Panc1 (cell line): ENCODE results near the gene FBXL5. TPM values are rescaled to one million over a fixed set of nuclear protein-coding genes. Genes with fewer than 3 reads are reported as not detected.

Experiments
- ATAC-seq: fragments of 200-7000 bp; cut with Tn5 transposase; 2 replicates; pipeline ENCODE4 v1.9.1; 2020; ENCODE audit warnings: mild to moderate bottlenecking, moderate library complexity
- BruUV-seq: library from RNA; stranded (reverse); fragments of 400-500 nt; replicated peaks from 2 replicates; lab custom pipeline; 2021; lab: Mats Ljungman, UMichigan
- CTCF ChIA-PET: fragments of 300-600 bp; sonication (Branson Sonifier 250); formaldehyde crosslinking; loops from one replicate; lab custom pipeline; 2022; ENCODE audit warnings: antibody characterized with exemption; lab: Charles Lee
- POLR2A ChIA-PET: fragments of 300-600 bp; sonication (Branson Sonifier 250); formaldehyde crosslinking; loops from one replicate; lab custom pipeline; 2022; ENCODE audit warnings: antibody characterized with exemption; lab: Charles Lee
- DNase-seq: peaks from one replicate; pipeline ENCODE4 v3.0.0-alpha.2; 2010; ENCODE audit warnings: low read depth, low spot score
- H3K27ac ChIP-seq: 2 replicates; pipeline ENCODE4 v1.5.1; 2011; ENCODE audit warnings: mild to moderate bottlenecking, low read length, inconsistent platforms
- H3K27me3 ChIP-seq: fragments of 200-500 bp; sonication (Bioruptor generic); 2 replicates; pipeline ENCODE4 v1.6.0; 2014; ENCODE audit warnings: low read length, inconsistent platforms; ENCODE audit not compliant: control insufficient read depth, insufficient read depth
- H3K36me3 ChIP-seq: fragments of 200-500 bp; sonication (Bioruptor generic); 2 replicates; pipeline ENCODE4 v1.5.1; 2014; ENCODE audit warnings: inconsistent platforms, mild to moderate bottlenecking, low read length, moderate library complexity; ENCODE audit not compliant: control insufficient read depth, insufficient read depth
- H3K4me1 ChIP-seq: 2 replicates; pipeline ENCODE4 v1.5.1; 2011; ENCODE audit warnings: inconsistent platforms, mild to moderate bottlenecking, low read length, moderate library complexity; ENCODE audit not compliant: control insufficient read depth, insufficient read depth
- H3K4me3 ChIP-seq, 2 experiments: 2 replicates each; pipeline ENCODE4 v1.5.1; 2011 to 2012; ENCODE audit warnings: low read depth in 2 of 2, low read length in 2 of 2, mild to moderate bottlenecking in 2 of 2, inconsistent platforms in 1 of 2, moderate library complexity in 1 of 2
- H3K9me3 ChIP-seq: fragments of 200-500 bp; sonication (Bioruptor generic); 2 replicates; pipeline ENCODE4 v1.5.1; 2014; ENCODE audit warnings: low read depth, mild to moderate bottlenecking, inconsistent platforms, low read length, moderate library complexity; ENCODE audit not compliant: control insufficient read depth, insufficient read depth
- POLR2AphosphoS5 ChIP-seq: IDR thresholded peaks from 2 replicates; pipeline ENCODE4 v1.6.1; 2012; ENCODE audit warnings: mild to moderate bottlenecking, low read depth, low read length, moderate library complexity
- SIN3A ChIP-seq: IDR thresholded peaks from 2 replicates; pipeline ENCODE4 v1.6.1; 2012; ENCODE audit warnings: low read depth, mild to moderate bottlenecking, low read length, moderate library complexity, borderline replicate concordance; ENCODE audit not compliant: insufficient read depth
- TCF7L2 ChIP-seq: IDR thresholded peaks from 2 replicates; pipeline ENCODE4 v1.6.1; 2011; ENCODE audit warnings: mild to moderate bottlenecking, low read depth, low read length, inconsistent platforms
- in situ Hi-C: cut with HindIII; loops from 2 replicates; pipeline ENCODE4 v1.10.0; 2016; ENCODE audit warnings: low sequenced_read_pairs, low pct_unique_long_range_greater_than_20kb
- intact Hi-C: fragments of 100-400 bp; cut with micrococcal nuclease; formaldehyde crosslinking; loops from one replicate; pipeline ENCODE4 v1.10.0; 2022; ENCODE audit not compliant: unreplicated experiment
- total RNA-seq: library from RNA; stranded (reverse); gene quantifications from one replicate; pipeline ENCODE4 v1.2.1, GENCODE V29; 2021; ENCODE audit not compliant: unreplicated experiment
- TF ChIP-seq, protein P1 (sequence below): fragments of 450-650 bp; IDR thresholded peaks from 2 replicates; pipeline ENCODE4 v1.5.1; 2017; ENCODE audit warnings: mild to moderate bottlenecking
- TF ChIP-seq, protein P2 (sequence below), 2 experiments: IDR thresholded peaks; 2 replicates each; pipeline ENCODE4 v1.6.1; 2011 to 2012; ENCODE audit warnings: low read depth in 2 of 2, control low read depth in 1 of 2, low read length in 1 of 2, mild to moderate bottlenecking in 1 of 2, moderate library complexity in 1 of 2; ENCODE audit not compliant: insufficient read depth in 1 of 2

FBXL5 gene
- total RNA-seq, 1 experiment from 2014 or later: 20.2 TPM

DNA sequence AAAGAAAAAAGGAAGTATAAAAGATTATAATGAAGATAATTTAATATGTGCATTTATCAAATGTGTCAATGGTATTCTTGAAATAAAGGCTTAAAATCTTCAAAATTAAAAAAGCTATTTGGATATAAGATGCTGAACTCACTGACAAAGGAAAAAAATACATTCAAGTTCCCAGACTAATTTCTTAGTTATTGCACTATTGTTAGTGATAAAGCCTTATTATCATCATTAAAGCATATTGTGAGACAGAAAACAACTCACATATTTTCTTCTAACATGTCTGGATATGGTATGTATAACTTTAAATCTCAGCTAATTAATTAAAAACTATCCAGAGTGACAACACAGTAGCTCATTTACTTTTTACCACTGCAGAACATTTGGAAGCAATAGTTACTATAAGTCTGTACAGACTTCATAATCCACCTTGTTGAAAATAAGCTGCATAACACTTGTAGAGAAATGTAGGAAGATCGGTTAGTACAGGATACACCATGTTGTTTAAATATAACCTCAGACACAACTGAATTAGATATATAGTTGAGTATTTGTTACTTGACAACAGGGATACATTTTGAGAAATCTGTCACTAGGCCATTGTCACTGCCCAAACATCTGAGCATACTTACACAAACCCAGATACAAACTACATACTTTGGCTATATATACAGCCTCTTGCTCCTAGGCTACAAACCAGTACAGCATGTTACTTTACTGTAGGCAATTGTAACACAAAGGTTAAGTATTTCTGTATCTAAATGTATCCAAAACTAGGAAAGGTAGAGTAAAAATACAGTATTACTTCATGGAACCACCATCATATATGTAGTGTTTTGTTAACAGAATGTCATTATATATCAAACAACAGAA is 13.6 kb upstream of the FBXL5 start:
- TF ChIP-seq, protein P1, sequence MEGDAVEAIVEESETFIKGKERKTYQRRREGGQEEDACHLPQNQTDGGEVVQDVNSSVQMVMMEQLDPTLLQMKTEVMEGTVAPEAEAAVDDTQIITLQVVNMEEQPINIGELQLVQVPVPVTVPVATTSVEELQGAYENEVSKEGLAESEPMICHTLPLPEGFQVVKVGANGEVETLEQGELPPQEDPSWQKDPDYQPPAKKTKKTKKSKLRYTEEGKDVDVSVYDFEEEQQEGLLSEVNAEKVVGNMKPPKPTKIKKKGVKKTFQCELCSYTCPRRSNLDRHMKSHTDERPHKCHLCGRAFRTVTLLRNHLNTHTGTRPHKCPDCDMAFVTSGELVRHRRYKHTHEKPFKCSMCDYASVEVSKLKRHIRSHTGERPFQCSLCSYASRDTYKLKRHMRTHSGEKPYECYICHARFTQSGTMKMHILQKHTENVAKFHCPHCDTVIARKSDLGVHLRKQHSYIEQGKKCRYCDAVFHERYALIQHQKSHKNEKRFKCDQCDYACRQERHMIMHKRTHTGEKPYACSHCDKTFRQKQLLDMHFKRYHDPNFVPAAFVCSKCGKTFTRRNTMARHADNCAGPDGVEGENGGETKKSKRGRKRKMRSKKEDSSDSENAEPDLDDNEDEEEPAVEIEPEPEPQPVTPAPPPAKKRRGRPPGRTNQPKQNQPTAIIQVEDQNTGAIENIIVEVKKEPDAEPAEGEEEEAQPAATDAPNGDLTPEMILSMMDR: no peak
- no peak for TF ChIP-seq POLR2AphosphoS5
- TF ChIP-seq, protein P2, sequence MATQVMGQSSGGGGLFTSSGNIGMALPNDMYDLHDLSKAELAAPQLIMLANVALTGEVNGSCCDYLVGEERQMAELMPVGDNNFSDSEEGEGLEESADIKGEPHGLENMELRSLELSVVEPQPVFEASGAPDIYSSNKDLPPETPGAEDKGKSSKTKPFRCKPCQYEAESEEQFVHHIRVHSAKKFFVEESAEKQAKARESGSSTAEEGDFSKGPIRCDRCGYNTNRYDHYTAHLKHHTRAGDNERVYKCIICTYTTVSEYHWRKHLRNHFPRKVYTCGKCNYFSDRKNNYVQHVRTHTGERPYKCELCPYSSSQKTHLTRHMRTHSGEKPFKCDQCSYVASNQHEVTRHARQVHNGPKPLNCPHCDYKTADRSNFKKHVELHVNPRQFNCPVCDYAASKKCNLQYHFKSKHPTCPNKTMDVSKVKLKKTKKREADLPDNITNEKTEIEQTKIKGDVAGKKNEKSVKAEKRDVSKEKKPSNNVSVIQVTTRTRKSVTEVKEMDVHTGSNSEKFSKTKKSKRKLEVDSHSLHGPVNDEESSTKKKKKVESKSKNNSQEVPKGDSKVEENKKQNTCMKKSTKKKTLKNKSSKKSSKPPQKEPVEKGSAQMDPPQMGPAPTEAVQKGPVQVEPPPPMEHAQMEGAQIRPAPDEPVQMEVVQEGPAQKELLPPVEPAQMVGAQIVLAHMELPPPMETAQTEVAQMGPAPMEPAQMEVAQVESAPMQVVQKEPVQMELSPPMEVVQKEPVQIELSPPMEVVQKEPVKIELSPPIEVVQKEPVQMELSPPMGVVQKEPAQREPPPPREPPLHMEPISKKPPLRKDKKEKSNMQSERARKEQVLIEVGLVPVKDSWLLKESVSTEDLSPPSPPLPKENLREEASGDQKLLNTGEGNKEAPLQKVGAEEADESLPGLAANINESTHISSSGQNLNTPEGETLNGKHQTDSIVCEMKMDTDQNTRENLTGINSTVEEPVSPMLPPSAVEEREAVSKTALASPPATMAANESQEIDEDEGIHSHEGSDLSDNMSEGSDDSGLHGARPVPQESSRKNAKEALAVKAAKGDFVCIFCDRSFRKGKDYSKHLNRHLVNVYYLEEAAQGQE (IDR thresholded peaks at IDR 0.05; ENCODE audit: insufficient read depth in 1 of 2, low read depth in 2 of 2, low read length in 1 of 2): no peak

DNA sequence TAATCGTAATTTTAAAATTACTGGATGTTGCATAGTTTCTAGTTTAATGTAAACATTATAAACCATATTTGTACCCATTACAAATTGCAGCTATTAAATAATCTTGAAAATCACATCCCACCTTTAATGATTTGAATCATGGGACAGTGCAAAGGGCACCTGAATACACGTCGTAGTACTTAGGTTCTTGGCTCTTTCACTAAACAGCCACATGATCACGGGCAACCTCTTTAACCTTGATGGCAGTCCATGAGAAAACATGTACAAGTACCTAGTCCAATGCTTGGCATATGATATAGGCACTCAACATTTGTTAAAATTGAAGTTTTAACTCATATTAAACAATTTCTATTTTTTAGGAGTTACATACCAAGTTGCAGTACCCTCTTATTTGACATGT is 11.8 kb upstream of the FBXL5 start:
- CTCF ChIA-PET: no interaction called here

More for the DNA sequence above, 13.6 kb upstream of the FBXL5 start:
- Histone ChIP-seq H3K4me3 (no peak overlapping the region), H3K27me3 (no peaks in the 10 kb centered on the region), H3K4me1 (no peaks in the 10 kb centered on the region), H3K27ac (no peak overlapping the region), H3K36me3 (no peaks in the 10 kb centered on the region; the same call in 1 of the 2 replicates), H3K9me3 (no peaks in the 10 kb centered on the region)
- no TSS peak for BruUV-seq
- ATAC-seq (no peak), DNase-seq (no peak)
- intact Hi-C loops: no loop called here
- in situ Hi-C loops: no loop called here
- POLR2A ChIA-PET: no interaction called here
- CTCF ChIA-PET: no interaction called here

More for the DNA sequence above, 11.8 kb upstream of the FBXL5 start:
- TF ChIP-seq, protein P2 (IDR thresholded peaks at IDR 0.05; ENCODE audit: insufficient read depth in 1 of 2, low read depth in 2 of 2, low read length in 1 of 2): no peak
- no peak for TF ChIP-seq POLR2AphosphoS5
- TF ChIP-seq, protein P1: no peak
- no peak for TF ChIP-seq SIN3A
- TF ChIP-seq TCF7L2: no peak
- POLR2A ChIA-PET: no interaction called here
- ATAC-seq: no peak
- BruUV-seq: no TSS peak
- H3K36me3 ChIP-seq: no peaks in the 10 kb centered on the region; the same call in 1 of the 2 replicates
- in situ Hi-C loops (no loop called here), intact Hi-C loops (no loop called here)
- H3K4me1 ChIP-seq: no peaks in the 10 kb centered on the region
- no peak for DNase-seq
- H3K4me3 ChIP-seq: no peak overlapping the region
- H3K27ac ChIP-seq: no peak overlapping the region
- H3K27me3 ChIP-seq: no peaks in the 10 kb centered on the region
- H3K9me3 ChIP-seq: no peaks in the 10 kb centered on the region
